DOHH2 (cell line): ENCODE results near the gene ACOT12.

Experiments
- CTCF ChIP-seq: fragments of 200-600 bp; sonication (generic); IDR thresholded peaks from one replicate; pipeline ENCODE4 v1.5.1; 2014; ENCODE audit warnings: antibody characterized with exemption, mild to moderate bottlenecking, low read depth, low read length; ENCODE audit not compliant: poor library complexity, severe bottlenecking
- EZH2phosphoT487 ChIP-seq: fragments of 200-600 bp; sonication (generic); IDR thresholded peaks from 2 replicates; pipeline ENCODE4 v1.6.1; 2017; ENCODE audit warnings: borderline replicate concordance, mild to moderate bottlenecking, antibody characterized with exemption, low read length, moderate library complexity, mixed read lengths

GRCh38 chr5:81336556-81336955 lies 57.4 kb downstream of the ACOT12 start:
- TF ChIP-seq CTCF (no peak), EZH2phosphoT487 (no peak)
